HG03045 (cell line): Measurements from ENCODE around the gene SDK2.
"Not testable (repeated sequence)": the region's sequence is repeated elsewhere in the genome, so short reads cannot be mapped to it uniquely, and the experiment has no call there.

Experiments used
- ATAC-seq: cut with Tn5 transposase; IDR thresholded peaks from one replicate; pipeline ENCODE4 v1.9.1; 2021; ENCODE audit warnings: mild to moderate bottlenecking, moderate library complexity; ENCODE audit not compliant: unreplicated experiment

Gene SDK2

GRCh38 chr17:73334771-73335513, 309.3 kb downstream of the SDK2 start:
- no peak for ATAC-seq

- ATAC-seq: not testable (repeated sequence)
These were observed 310.8 kb downstream of the SDK2 start for GRCh38 chr17:73333445-73333844.

GRCh38 chr17:73331060-73331459, 313.2 kb downstream of the SDK2 start:
- no peak for ATAC-seq

GRCh38 chr17:73327676-73328075, 316.6 kb downstream of the SDK2 start:
- ATAC-seq: no peak

GRCh38 chr17:73325527-73325842, 318.8 kb downstream of the SDK2 start:
- ATAC-seq: no peak

- ATAC-seq: no peak
These were observed 319.3 kb downstream of the SDK2 start for GRCh38 chr17:73324711-73325526.

- ATAC-seq: no peak
These were observed 320.1 kb downstream of the SDK2 start for GRCh38 chr17:73324160-73324475.

- ATAC-seq: no peak
These were observed 320.7 kb downstream of the SDK2 start for GRCh38 chr17:73323409-73324159.

GRCh38 chr17:73320601-73321264, 323.5 kb downstream of the SDK2 start:
- no peak for ATAC-seq

GRCh38 chr17:73319766-73320165, 324.5 kb downstream of the SDK2 start:
- no peak for ATAC-seq

GRCh38 chr17:73318836-73319235, 325.4 kb downstream of the SDK2 start:
- no peak for ATAC-seq

- ATAC-seq: no peak
These were observed 325.8 kb downstream of the SDK2 start for GRCh38 chr17:73318427-73318813.

- ATAC-seq: no peak
These were observed 326.5 kb downstream of the SDK2 start for GRCh38 chr17:73317513-73318426.

GRCh38 chr17:73316919-73317505, 327.2 kb downstream of the SDK2 start:
- ATAC-seq: peak; percentile 66

- ATAC-seq: no peak
These were observed 328.8 kb downstream of the SDK2 start for GRCh38 chr17:73315471-73315870.

GRCh38 chr17:73313526-73314127, 330.6 kb downstream of the SDK2 start:
- no peak for ATAC-seq

GRCh38 chr17:73312887-73313286, 331.4 kb downstream of the SDK2 start:
- not testable (repeated sequence) for ATAC-seq

- ATAC-seq: peak; percentile 92
These were observed 332.2 kb downstream of the SDK2 start, which contains the start of gene CDC42EP4 for GRCh38 chr17:73311781-73312641. CDC42EP4 (minus strand) TSS chr17:73312001; CDS start chr17:73286500, 25,501 bp downstream.
